ENCODE results near the gene ACSS1.

Gene ACSS1

GRCh38 chr20:25077610-25078169 lies 19.8 kb upstream of the ACSS1 start:
- DNase-seq: no peak

- DNase-seq: no peak
These were observed 19.0 kb upstream of the ACSS1 start for GRCh38 chr20:25076731-25077609.

- DNase-seq: no peak
These were observed 18.3 kb upstream of the ACSS1 start for GRCh38 chr20:25076201-25076600.

- DNase-seq: no peak
These were observed 15.6 kb upstream of the ACSS1 start for GRCh38 chr20:25073544-25073943.

GRCh38 chr20:25072226-25072811 lies 14.4 kb upstream of the ACSS1 start:
- DNase-seq: no peak

GRCh38 chr20:25071734-25072133 lies 13.8 kb upstream of the ACSS1 start:
- no peak for DNase-seq

- no peak for DNase-seq
These were observed 13.0 kb upstream of the ACSS1 start for GRCh38 chr20:25070821-25071473.

- DNase-seq: no peak
These were observed 9.4 kb upstream of the ACSS1 start for GRCh38 chr20:25067102-25067987.

GRCh38 chr20:25066386-25066785 lies 8.4 kb upstream of the ACSS1 start:
- no peak for DNase-seq

GRCh38 chr20:25065625-25066338 lies 7.8 kb upstream of the ACSS1 start:
- no peak for DNase-seq

GRCh38 chr20:25065072-25065624 lies 7.2 kb upstream of the ACSS1 start:
- no peak for DNase-seq

GRCh38 chr20:25064561-25065071 lies 6.7 kb upstream of the ACSS1 start:
- no peak for DNase-seq

GRCh38 chr20:25063981-25064380 lies 6.0 kb upstream of the ACSS1 start:
- no peak for DNase-seq

- no peak for DNase-seq
These were observed 5.6 kb upstream of the ACSS1 start for GRCh38 chr20:25063546-25063945.

GRCh38 chr20:25062841-25063240 lies 4.9 kb upstream of the ACSS1 start:
- DNase-seq: no peak

- no peak for DNase-seq
These were observed 4.0 kb upstream of the ACSS1 start for GRCh38 chr20:25061821-25062530.

GRCh38 chr20:25061103-25061799 lies 3.3 kb upstream of the ACSS1 start:
- DNase-seq: no peak

GRCh38 chr20:25059866-25060465 lies 2.0 kb upstream of the ACSS1 start:
- no peak for DNase-seq

Data from SIG-M5 (cell line).